HepG2 (cell line): ENCODE data around the gene KDM3A. TPM values are rescaled to one million over a fixed set of nuclear protein-coding genes. Genes with fewer than 3 reads are reported as not detected.

Source experiments
- ATAC-seq: fragments of 200-7000 bp; cut with Tn5 transposase; 3 replicates; pipeline ENCODE4 v1.9.1; 2020; ENCODE audit warnings: mild to moderate bottlenecking, moderate library complexity
- BruUV-seq: library from RNA; stranded (reverse); fragments of 400-500 nt; replicated peaks from 2 replicates; lab custom pipeline; 2021; lab: Mats Ljungman, UMichigan
- CTCF ChIA-PET: fragments of 300-600 bp; formaldehyde crosslinking; extraction: SDS; loops from one replicate; lab custom pipeline; 2021; ENCODE audit warnings: low total read pairs, inconsistent platforms, low intra/inter-chr PET ratio; lab: Yijun Ruan, JAX
- POLR2A ChIA-PET: fragments of 350-600 bp; sonication (Branson Sonifier 250); formaldehyde crosslinking; loops from one replicate; lab custom pipeline; 2020; ENCODE audit warnings: antibody characterized with exemption, inconsistent platforms; lab: Yijun Ruan, JAX
- DNase-seq: peaks from one replicate; pipeline ENCODE4 v3.0.0-alpha.2; 2015; ENCODE audit warnings: low spot score
- FAIRE-seq: peaks from 3 replicates; lab custom pipeline; 2011; peaks lifted over from hg19 to GRCh38; lab: Jason Lieb, UNC
- H2AFZ ChIP-seq: one replicate; pipeline ENCODE4 v1.6.1; 2011; ENCODE audit warnings: low read length, inconsistent platforms
- H3K27ac ChIP-seq: fragments of 300-600 bp; 3 replicates; pipeline ENCODE4 v1.8.0; 2011; ENCODE audit warnings: mixed run types, mild to moderate bottlenecking, mixed read lengths, low read length, inconsistent platforms; ENCODE audit not compliant: insufficient read depth; ENCODE audit errors: extremely low read length
- H3K27me3 ChIP-seq, 2 experiments: fragments of 200-600 bp in 1 of 2; 2 replicates in 1 of 2; 3 replicates in 1 of 2; pipeline versions ENCODE4 v1.6.0 to v1.8.0; 2011; ENCODE audit warnings: low read length in 2 of 2, mild to moderate bottlenecking in 2 of 2, moderate library complexity in 2 of 2, inconsistent platforms in 1 of 2; ENCODE audit not compliant: insufficient read depth in 2 of 2, control insufficient read depth in 1 of 2
- H3K36me3 ChIP-seq, 2 experiments: fragments of 200-600 bp in 1 of 2; replicated peaks in 1 of 2; 2 replicates in 1 of 2; 3 replicates in 1 of 2; pipeline versions ENCODE4 v1.5.1 to v1.8.0; 2011; ENCODE audit warnings: low read length in 2 of 2, inconsistent platforms in 1 of 2; ENCODE audit not compliant: insufficient read depth in 2 of 2, control insufficient read depth in 1 of 2
- H3K4me1 ChIP-seq: 2 replicates; pipeline ENCODE4 v1.5.1; 2012; ENCODE audit warnings: low read length, inconsistent platforms; ENCODE audit not compliant: insufficient read depth
- H3K4me2 ChIP-seq: 2 replicates; pipeline ENCODE4 v1.6.0; 2011; ENCODE audit warnings: low read depth, low read length, inconsistent platforms
- H3K4me3 ChIP-seq, 3 experiments: fragments of 200-600 bp in 1 of 3; sonication (generic), shearing (Covaris generic) in 1 of 3; replicated peaks in 1 of 3; 2 replicates each; pipeline ENCODE4 v1.5.1; 2011 to 2016; ENCODE audit warnings: low read length in 3 of 3, inconsistent platforms in 2 of 3, low read depth in 2 of 3, mild to moderate bottlenecking in 2 of 3, control low read depth in 1 of 3, mixed read lengths in 1 of 3; ENCODE audit not compliant: insufficient read depth in 1 of 3
- H3K79me2 ChIP-seq: one replicate; pipeline ENCODE4 v1.6.1; 2011; ENCODE audit warnings: low read length, inconsistent platforms; ENCODE audit not compliant: insufficient read depth
- H3K9ac ChIP-seq: 2 replicates; pipeline ENCODE4 v1.6.0; 2011; ENCODE audit warnings: mild to moderate bottlenecking, low read depth, low read length, inconsistent platforms; ENCODE audit not compliant: insufficient read depth
- H3K9me3 ChIP-seq: 2 replicates; pipeline ENCODE4 v1.5.1; 2012; ENCODE audit warnings: mild to moderate bottlenecking, low read length
- H4K20me1 ChIP-seq: 2 replicates; pipeline ENCODE4 v1.6.0; 2011; ENCODE audit warnings: inconsistent platforms, mild to moderate bottlenecking, low read length, moderate library complexity; ENCODE audit not compliant: insufficient read depth
- FOXP1 ChIP-seq, 2 experiments: fragments of 450-650 bp in 1 of 2; IDR thresholded peaks; 2 replicates each; pipeline ENCODE4 v1.6.1; 2017 to 2018; ENCODE audit warnings: antibody characterized with exemption in 1 of 2
- IRX3 ChIP-seq: sonication (generic); formaldehyde crosslinking; IDR thresholded peaks from 2 replicates; pipeline ENCODE4 v1.8.1; 2023; ENCODE audit warnings: mild to moderate bottlenecking, low read depth, missing genetic modification reagents, borderline replicate concordance
- whole genome bisulfite sequencing: methylation state at CpG from one replicate; pipeline ENCODE4 v1.1.6; 2017; ENCODE audit warnings: low lambda C conversion rate; 5-methylcytosine and 5-hydroxymethylcytosine counted together
- in situ Hi-C: cut with HindIII; loops from 2 replicates; pipeline ENCODE4 v1.10.0; 2017; ENCODE audit warnings: low pct_unique_long_range_greater_than_20kb; ENCODE audit not compliant: extremely low pct_ligation_motif_present
- intact Hi-C: fragments of 100-400 bp; cut with micrococcal nuclease; formaldehyde crosslinking; loops from one replicate; pipeline ENCODE4 v1.10.0; 2022; ENCODE audit not compliant: unreplicated experiment
- polyA plus RNA-seq, 8 experiments: library from polyadenylated mRNA; depleted of rRNA in 3 of 8; stranded (reverse) in 7 of 8; unstranded in 1 of 8; fragments of >200 nt; fragmentation: Illumina TruSeq in 4 of 8; extraction: Trizol in 4 of 8; gene quantifications; 2 replicates each; pipeline versions ENCODE4 v1.2.1 to v1.2.3, GENCODE V29; 2011 to 2016; ENCODE audit warnings: low read depth in 4 of 8, missing spikeins in 1 of 8, mixed read lengths in 1 of 8; ENCODE audit not compliant: insufficient read depth in 1 of 8
- total RNA-seq, 5 experiments: library from RNA; depleted of rRNA; stranded (reverse); fragments of >200 nt; fragmentation: Illumina TruSeq; extraction: Trizol; gene quantifications; 2 replicates each; pipeline ENCODE4 v1.2.3, GENCODE V29; 2016; ENCODE audit warnings: low read depth in 1 of 5

KDM3A gene
- total and polyA plus RNA-seq, 2 of the 13 experiments (the other 11 are each of a cell fraction or from before 2014, with no cell fraction given) = 21.0 to 70.2 TPM

- peaks cover 29% of the 10 kb centered on the region for H3K9me3 ChIP-seq
- ChIA-PET POLR2A (no interaction called here), CTCF (no interaction called here)
- H3K4me1 ChIP-seq = peaks cover 4% of the 10 kb centered on the region; the same call in 1 of the 2 replicates
- ATAC-seq = no peak
- H3K27ac ChIP-seq = no peak overlapping the region
- H3K4me2 ChIP-seq = no peak overlapping the region
- WGBS = 39% methylated on average over 4 of the region's 4 CpGs
- no peaks in the 10 kb centered on the region for H4K20me1 ChIP-seq
- no peak overlapping the region for H3K9ac ChIP-seq
- no peak for FAIRE-seq
- peaks cover 0 to 9% of the 10 kb centered on the region in 2 experiments; a peak in 1 of 5 replicates for H3K27me3 ChIP-seq
- H2AFZ ChIP-seq = no peak overlapping the region
- intact Hi-C loops = no loop called here
- no peaks in the 10 kb centered on the region for H3K79me2 ChIP-seq
- no peak for DNase-seq
- BruUV-seq = no TSS peak
- H3K36me3 ChIP-seq = no peaks in the 10 kb centered on the region
- in situ Hi-C loops = no loop called here
- no peak for TF ChIP-seq IRX3 (CRISPR knock-in tag)
- H3K4me3 ChIP-seq = no peak overlapping the region
These were observed 5.6 kb upstream of the KDM3A start for GRCh38 chr2:86435531-86435930.

GRCh38 chr2:86436328-86436727 is 4.8 kb upstream of the KDM3A start:
- Histone ChIP-seq H3K9ac (no peak overlapping the region), H3K9me3 (peaks cover 29% of the 10 kb centered on the region), H3K27ac (no peak overlapping the region), H3K4me3 (no peak overlapping the region), H4K20me1 (no peaks in the 10 kb centered on the region), H3K4me2 (no peak overlapping the region), H3K79me2 (no peaks in the 10 kb centered on the region), H3K4me1 (peaks cover 4% of the 10 kb centered on the region; the same call in 1 of the 2 replicates), H3K36me3 (no peaks in the 10 kb centered on the region), H3K27me3 (peaks cover 0 to 9% of the 10 kb centered on the region in 2 experiments; a peak in 1 of 5 replicates), H2AFZ (no peak overlapping the region)
- TF ChIP-seq FOXP1 (IDR thresholded peaks at IDR 0.05) = no peak
- no peak for TF ChIP-seq FOXP1 (CRISPR knock-in tag; IDR thresholded peaks at IDR 0.05)
- no peak for DNase-seq
- CTCF ChIA-PET = no interaction called here
- ATAC-seq = no peak
- no TSS peak for BruUV-seq
- FAIRE-seq = no peak
- in situ Hi-C loops (no loop called here), intact Hi-C loops (no loop called here)
- POLR2A ChIA-PET = no interaction called here
